Cerebellar cortex (tissue), 1 donor: ENCODE data around the gene ATG4C.

Source experiments
- DNase-seq: peaks from one replicate; pipeline ENCODE4 v3.0.0-alpha.2; 2015; ENCODE audit warnings: low spot score

ATG4C gene

DNA sequence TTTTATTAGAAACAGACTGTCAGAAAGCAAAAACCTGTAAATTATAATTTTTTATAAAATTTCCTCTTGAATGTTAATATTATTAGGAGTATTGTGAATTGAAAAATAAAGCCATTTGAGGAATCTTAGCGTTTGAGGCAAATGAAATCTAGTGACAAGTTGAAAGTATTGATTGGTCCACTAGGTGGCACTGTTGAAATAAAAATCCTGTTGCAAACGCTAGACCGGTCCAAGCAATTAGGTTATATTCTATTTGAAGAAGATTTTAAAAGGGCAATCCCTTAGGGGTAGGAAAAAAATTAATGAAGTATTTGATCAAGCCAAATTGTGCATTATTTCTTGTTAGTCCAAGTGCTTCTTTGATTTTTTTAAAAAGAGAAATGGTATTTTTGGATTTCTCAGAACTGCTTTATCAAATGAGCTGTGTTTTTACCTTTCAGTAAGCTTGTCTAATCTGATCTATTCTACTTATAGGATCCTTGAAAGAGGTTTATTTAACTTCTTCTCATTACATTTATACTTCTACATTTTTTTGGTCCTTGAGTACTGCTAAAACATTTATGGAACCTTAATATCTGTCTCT is 57.7 kb downstream of the ATG4C start:
- peak; percentile 84 for DNase-seq

DNA sequence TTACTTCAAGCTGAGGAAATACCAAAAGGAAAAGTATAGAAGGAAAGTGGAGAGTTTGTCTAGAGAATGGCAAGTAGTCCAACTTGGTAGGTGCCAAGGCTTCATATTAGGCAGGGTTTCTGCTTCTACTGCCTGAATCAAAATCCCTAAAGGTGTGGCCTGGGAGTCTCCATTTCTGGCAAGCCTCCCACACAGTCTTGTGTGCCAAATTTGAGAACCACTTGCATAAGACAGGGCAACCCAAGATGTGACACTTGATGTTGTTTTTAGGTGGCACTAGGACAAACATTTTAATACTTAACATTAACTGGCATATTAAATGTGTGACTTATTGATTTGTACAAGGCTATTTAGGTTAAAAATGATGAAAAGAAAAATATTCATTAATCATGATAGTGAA is 60.1 kb downstream of the ATG4C start:
- no peak for DNase-seq

DNA sequence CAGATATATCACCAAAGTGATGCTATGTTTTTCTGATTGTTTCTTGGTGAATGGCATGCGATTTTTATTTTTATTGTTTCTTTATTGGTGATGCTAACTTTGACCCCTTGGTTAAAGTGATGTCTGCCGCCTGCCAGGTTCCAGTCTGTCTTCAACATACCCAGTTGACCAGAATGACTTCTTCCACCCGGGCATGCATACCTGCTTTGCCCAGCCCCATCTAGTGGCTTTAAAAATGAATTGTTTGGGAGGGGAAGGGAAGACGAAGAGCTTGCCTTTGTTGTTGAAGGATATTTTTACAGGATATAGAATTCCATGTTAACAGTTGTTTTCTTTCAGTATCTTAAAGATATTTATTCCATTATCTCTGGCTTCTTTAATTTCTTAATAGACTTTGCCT is 65.1 kb downstream of the ATG4C start:
- DNase-seq, result peak; percentile 13

DNA sequence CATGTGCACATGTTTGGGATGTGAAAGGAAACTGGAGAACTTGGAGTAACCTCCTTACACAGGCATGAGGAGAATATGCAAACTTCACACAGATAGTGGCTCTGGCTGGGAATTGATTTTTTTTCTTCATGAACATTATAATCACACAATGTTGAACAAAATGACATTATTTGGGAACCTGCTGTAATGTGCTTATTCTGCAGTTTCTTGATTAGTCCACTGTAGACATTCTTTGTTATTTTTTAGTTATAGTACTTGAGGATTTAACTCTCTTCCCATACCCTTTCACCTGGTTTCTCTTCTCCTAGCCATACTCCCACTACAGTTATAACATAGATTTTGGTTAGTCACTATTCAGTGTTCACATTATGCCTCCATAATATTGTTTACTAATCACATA is 68.3 kb downstream of the ATG4C start:
- DNase-seq, result no peak

- no peak for DNase-seq
Observed at GRCh38 chr1:62856960-62857359, 73.0 kb downstream of the ATG4C start.

- no peak for DNase-seq
Observed at GRCh38 chr1:62869217-62869754, 85.4 kb downstream of the ATG4C start.

GRCh38 chr1:62870148-62870547 is 86.2 kb downstream of the ATG4C start:
- no peak for DNase-seq

DNA sequence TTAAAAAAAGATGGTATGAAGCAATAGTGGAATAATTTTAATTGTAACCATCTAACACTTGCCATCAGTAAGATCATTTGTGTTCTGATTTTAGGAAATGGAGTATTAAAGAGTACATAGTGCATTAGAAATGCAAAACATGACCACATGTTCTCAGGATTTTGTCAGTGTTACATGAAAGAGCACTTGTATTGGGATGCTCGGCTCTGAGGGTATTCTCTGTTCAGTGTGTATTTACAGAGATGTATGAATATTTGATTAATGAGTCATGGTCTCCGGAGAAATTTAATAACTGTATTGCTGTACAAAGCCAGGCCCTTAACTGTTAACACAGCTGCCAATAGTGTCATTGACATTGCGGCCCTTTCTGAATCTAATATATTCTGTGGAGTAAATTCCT is 91.7 kb downstream of the ATG4C start:
- no peak for DNase-seq

DNA sequence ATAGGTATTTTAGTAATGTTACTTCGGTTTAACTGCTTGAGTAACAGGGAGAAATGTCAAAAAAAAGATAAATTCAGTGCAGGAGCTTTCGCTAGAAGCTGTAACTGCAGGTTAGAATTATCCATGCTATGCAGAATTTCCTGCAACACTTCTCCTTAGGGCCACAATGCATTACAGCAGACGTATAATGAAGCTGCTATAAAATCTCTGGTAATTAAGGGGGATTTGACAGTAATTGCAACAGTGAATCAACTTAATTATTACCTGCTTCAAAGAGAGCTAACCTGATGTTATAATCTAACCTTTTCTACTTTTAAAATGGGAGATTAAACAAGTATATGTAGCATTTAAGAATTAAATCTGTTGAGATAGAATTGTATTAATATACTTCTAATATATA is 92.6 kb downstream of the ATG4C start:
- DNase-seq, result no peak

GRCh38 chr1:62877579-62877978 is 93.6 kb downstream of the ATG4C start:
- DNase-seq, result no peak

DNA sequence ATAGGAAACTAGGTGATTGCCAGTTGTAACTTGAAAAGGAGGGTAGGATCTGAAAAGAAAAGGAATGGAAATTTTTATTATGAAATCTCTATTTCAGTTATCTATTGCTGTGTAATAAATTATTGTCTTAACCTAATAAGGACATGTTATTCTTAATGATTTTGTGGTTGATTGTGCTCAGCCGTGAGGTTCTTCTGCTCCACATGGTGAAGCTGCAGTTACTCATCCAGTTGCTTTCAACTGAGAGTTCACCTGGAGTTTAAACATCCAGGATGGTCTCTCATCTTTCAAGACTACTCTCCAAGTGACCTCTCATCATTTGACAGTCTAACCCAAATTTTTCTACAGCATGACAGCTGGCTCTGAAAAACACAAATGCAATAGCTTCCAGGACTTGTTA is 96.0 kb downstream of the ATG4C start:
- DNase-seq, result no peak

DNA sequence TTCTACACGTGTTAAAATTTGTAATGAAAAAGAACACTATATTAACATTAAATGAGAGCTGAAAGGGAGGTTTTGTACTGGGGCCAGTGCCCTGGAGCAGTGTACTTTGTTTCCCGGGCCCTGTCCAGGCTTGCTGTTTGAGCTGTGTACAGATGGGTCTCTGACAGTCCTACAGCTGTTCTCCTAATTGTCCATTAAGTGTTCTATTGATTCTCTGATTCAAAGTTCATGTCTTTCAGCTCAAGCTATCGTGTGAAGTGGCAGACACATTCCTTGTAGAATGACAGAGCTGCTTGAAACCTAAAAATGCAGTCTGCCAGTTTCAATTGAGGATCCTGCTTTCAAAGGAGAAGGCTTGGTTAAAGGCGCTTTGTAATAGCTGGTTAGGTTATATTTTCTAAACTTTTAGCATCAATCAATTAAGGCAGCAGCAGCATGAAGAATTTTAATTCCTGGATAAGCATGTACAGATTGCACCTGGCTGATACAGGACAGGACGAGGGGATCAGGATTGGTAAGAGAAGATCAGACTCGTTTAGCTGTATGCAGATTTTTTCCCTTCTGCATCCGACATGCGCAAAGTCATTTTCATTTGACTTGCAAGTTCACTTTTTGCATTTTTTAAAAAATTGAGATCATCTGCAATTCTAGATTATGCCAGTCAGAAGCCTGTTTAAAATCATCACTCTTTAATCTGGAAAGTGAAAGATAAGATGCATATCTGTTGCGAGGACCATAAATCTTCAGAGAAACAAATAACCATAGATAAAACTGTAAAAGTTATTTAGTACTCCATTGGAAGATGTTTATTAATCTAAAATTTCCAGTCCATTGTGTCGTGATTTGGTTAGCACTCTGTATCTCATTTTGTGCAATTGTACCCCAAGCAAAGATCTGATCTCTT is 98.5 kb downstream of the ATG4C start:
- DNase-seq, result no peak

GRCh38 chr1:62884156-62884740 is 100.3 kb downstream of the ATG4C start:
- no peak for DNase-seq

DNA sequence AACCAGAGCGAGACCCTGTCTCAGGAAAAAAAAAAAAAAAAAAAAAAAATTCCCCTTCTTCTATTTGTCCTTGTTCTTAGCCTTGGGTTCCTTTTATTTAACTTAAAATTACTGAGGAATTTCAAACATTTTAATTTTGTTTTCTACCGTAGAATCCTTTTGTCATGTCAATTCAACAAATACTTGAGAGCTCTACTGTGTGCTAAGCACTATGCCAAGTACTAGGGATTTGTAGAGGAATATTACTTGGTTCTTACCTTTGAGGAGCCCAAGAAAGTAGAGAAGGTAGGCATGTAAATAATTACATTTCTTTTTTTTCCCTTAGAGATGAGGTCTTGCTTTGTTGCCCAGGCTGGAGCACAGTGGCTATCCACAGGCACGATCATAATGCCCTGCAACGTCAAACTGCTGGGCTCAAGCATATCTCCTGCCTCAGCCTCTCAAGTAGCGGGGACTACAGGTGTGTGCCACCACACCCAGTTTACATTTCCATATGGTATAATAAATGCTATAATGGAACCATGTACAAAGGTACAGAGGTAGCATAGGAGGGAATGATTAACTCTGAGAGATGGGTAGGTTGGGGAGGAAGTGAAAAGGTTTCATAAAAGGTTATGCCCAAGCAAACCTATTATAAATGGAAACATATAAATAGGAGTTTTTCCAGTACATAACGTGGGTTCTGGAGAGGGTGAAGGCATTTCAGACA is 104.0 kb downstream of the ATG4C start:
- no peak for DNase-seq

DNA sequence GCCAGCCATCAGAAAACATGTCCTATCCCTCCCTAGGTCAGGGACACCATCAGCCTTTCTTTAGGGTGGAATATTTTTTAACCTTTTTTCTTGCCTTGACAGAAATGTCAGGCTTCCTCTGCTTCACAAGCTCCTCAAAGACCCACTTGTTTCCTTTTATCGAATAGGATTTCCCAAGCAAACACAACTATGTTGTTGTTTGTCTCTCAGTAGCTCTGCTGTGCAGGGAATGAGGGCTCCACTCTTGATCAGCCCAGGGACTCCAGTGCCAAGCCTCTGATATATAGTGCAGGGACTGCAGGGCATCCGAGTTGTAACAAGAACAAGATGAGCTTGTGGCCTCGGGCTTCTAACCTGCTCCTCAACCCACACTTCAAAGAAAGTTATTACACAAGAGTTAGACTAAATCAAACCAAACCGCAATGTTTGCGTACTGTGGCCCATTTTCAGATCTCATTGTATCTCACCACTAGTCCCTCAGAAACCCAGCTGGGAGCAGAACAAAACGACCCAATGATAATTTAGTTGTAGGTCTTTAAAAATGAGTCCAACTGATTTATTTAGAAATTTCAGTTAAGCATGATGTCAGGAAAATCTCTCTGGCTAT is 108.1 kb downstream of the ATG4C start:
- DNase-seq, result no peak

DNA sequence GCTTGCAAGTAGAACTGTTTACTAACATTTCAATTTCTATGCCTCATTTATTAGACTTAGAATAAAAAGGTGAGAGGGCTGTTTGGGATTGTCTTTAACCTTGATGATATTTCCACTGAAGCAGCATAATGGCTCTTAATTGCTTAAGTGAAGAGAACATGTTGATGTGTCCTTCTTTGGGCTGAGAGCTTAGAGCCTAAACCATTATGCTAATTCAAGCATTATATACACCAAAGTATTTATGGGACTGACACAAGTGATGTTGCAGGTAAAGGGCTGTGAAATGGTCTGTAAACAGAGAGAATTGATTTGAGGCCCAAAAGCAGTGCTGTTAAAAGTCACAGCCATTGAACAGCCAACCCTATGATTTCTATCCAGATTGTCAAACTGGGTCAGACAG is 113.9 kb downstream of the ATG4C start:
- no peak for DNase-seq

- DNase-seq, result no peak
Observed at GRCh38 chr1:62900566-62900965, 116.6 kb downstream of the ATG4C start.

GRCh38 chr1:62901650-62902049 is 117.7 kb downstream of the ATG4C start:
- DNase-seq, result no peak

GRCh38 chr1:62903522-62903921 is 119.6 kb downstream of the ATG4C start:
- DNase-seq, result no peak

GRCh38 chr1:62903982-62904855 is 120.3 kb downstream of the ATG4C start:
- DNase-seq, result no peak

GRCh38 chr1:62904856-62905225 is 120.9 kb downstream of the ATG4C start:
- DNase-seq, result no peak
